ENCODE data around the gene RUNX1. TPM values are rescaled to one million over a fixed set of nuclear protein-coding genes. Genes with fewer than 3 reads are reported as not detected.

RUNX1 gene
- total and polyA plus RNA-seq, 2 donors (not counting 3 experiments of a cell fraction or from before 2014, with no cell fraction given), result 4.6 to 17.9 TPM

DNA sequence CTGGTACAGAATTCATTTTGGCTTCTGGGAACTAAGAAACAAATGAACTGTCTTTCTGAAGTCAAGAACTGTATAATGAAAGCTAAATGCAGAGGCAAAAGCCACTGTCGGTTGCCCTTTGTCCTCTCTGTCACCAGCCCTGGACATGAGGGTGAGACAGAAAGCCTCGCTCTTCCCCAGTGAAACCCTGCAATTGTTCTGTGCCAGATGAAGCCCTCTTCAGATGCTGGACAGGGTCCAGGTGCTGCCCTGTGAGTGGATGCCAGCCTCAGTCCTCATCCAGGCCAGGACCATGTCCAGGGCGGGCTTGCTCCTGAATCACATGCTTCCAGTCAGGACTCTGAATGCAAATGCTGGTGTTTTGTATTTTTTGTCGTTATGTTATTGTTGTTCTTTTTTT, 138.7 kb downstream of the RUNX1 start:
- no peaks in the 10 kb centered on the region for H3K9me1 ChIP-seq (replicated peaks; ENCODE audit: control insufficient read depth, extremely low read depth, insufficient read depth, low read length)
- BruUV-seq (replicated peaks), result no TSS peak
- DNase-seq (ENCODE audit: low read depth, low spot score), result no peak
- FAIRE-seq, result no peak
- no peak overlapping the region for H3K27ac ChIP-seq (ENCODE audit: insufficient read depth, low read depth, low read length)
- CTCF ChIA-PET, result interaction anchor here (0.9 to 1.4 kb wide), 2 partner anchors 9 kb away, joined by 3 to 4 read pairs; no protein-coding TSS in a partner anchor
- H3K9me3 ChIP-seq (replicated peaks; ENCODE audit: control insufficient read depth, insufficient read depth, low read length), result no peaks in the 10 kb centered on the region
- H3K79me2 ChIP-seq (ENCODE audit: control insufficient read depth, insufficient read depth, low read length), result no peaks in the 10 kb centered on the region
- H3K4me2 ChIP-seq (ENCODE audit: insufficient read depth, low read length), result no peak overlapping the region
- H4K20me1 ChIP-seq (replicated peaks; ENCODE audit: control insufficient read depth, extremely low read depth, insufficient read depth, low read length), result no peaks in the 10 kb centered on the region
- no peaks in the 10 kb centered on the region for H3K4me1 ChIP-seq (ENCODE audit: control insufficient read depth, extremely low read depth, insufficient read depth, low read length)
- dilution Hi-C loops (cut with MboI; ENCODE audit: extremely low pct_ligation_motif_present, low sequenced_read_pairs) (no loop called here), intact Hi-C loops (cut with micrococcal nuclease) (no loop called here)
- no peak overlapping the region for H2AFZ ChIP-seq (ENCODE audit: low read depth, low read length)
- no peak overlapping the region for H3K4me3 ChIP-seq (replicated peaks in 1 of 3; ENCODE audit: insufficient read depth in 1 of 3, low read depth in 1 of 3, low read length in 3 of 3)
- peaks cover 39 to 57% of the 10 kb centered on the region in 2 experiments for H3K27me3 ChIP-seq (ENCODE audit: control insufficient read depth in 2 of 2, insufficient read depth in 2 of 2, low read length in 2 of 2)
- no peak overlapping the region for H3K9ac ChIP-seq (replicated peaks; ENCODE audit: extremely low read depth, insufficient read depth, low read length)
- H3K36me3 ChIP-seq (ENCODE audit: control insufficient read depth in 2 of 2, extremely low read depth in 1 of 2, insufficient read depth in 2 of 2, low read length in 2 of 2), result no peaks in the 10 kb centered on the region
- TF ChIP-seq, protein P1, sequence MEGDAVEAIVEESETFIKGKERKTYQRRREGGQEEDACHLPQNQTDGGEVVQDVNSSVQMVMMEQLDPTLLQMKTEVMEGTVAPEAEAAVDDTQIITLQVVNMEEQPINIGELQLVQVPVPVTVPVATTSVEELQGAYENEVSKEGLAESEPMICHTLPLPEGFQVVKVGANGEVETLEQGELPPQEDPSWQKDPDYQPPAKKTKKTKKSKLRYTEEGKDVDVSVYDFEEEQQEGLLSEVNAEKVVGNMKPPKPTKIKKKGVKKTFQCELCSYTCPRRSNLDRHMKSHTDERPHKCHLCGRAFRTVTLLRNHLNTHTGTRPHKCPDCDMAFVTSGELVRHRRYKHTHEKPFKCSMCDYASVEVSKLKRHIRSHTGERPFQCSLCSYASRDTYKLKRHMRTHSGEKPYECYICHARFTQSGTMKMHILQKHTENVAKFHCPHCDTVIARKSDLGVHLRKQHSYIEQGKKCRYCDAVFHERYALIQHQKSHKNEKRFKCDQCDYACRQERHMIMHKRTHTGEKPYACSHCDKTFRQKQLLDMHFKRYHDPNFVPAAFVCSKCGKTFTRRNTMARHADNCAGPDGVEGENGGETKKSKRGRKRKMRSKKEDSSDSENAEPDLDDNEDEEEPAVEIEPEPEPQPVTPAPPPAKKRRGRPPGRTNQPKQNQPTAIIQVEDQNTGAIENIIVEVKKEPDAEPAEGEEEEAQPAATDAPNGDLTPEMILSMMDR (IDR thresholded peaks at IDR 0.05; ENCODE audit: extremely low read depth in 1 of 2, insufficient read depth in 1 of 2, low read depth in 1 of 2, low read length in 2 of 2), result no peak
- TF ChIP-seq EZH2 (IDR thresholded peaks at IDR 0.05; ENCODE audit: borderline replicate concordance, low read depth, low read length, severe bottlenecking) (no peak), JUN (IDR thresholded peaks at IDR 0.05; ENCODE audit: borderline replicate concordance, insufficient read depth, insufficient read length, low read depth) (no peak), GATA2 (IDR thresholded peaks at IDR 0.05; ENCODE audit: insufficient read depth, insufficient read length, low read depth, low read length) (no peak), POLR2AphosphoS5 (IDR thresholded peaks at IDR 0.05; ENCODE audit: insufficient read depth, low read depth, low read length) (no peak)
- TF ChIP-seq, protein P2, sequence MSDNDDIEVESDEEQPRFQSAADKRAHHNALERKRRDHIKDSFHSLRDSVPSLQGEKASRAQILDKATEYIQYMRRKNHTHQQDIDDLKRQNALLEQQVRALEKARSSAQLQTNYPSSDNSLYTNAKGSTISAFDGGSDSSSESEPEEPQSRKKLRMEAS (IDR thresholded peaks at IDR 0.05; ENCODE audit: insufficient read depth, insufficient read length), result no peak
- POLR2A ChIA-PET, result no interaction called here

All from endothelial cell of umbilical vein (primary cell).